ENCODE measurements around the gene LRRC30.

LRRC30 gene

DNA sequence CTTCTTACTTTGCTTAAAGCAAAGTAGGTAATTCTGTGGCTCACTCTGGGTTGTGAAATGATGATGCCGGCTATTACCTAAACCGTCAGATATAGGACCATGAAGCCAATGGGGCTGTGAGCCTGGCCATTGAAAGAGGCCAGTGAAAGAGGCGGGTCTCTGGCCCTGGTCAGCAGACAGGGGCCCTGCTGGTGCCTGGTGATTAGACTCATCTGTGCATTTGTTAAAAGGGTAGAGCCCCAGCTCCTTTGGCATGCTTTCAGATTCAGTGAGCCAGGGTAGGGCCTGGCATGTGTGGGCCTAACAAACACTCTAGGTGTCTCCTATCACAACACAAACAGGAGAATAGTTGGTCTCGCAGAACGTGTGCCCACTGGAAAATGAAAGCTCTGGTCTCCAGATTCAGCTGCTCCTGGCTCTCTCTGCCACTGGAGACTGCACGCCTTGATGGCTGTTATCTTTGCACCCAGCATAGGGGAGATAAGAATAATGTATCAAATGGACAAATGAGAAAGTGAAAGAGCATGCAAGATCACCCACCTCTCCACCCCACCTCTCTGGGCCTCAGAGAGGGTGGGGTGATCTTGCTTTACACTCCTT is 6.9 kb downstream of the LRRC30 start:
- no peak for DNase-seq (ENCODE audit: low read depth in 2 of 2)

DNA sequence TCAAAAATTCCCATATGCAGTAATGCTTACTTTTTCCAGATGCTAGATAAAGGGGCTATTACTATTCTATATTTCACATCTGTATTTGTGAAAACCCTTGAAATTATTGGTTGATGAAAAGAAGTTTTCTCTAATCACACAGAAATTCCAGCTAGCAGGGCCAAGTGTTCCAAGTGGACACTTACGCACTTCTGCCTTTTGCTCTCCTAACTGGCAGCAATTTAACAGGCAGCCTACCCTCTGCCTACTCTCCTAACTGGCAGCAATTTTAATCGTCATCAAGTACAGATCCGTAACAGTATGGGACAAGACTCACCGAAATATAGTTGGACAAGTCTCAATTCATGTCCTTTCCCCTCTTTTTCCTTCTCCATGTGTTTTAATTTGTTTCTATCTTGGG is 12.0 kb downstream of the LRRC30 start:
- DNase-seq (ENCODE audit: low read depth in 2 of 2), result no peak

DNA sequence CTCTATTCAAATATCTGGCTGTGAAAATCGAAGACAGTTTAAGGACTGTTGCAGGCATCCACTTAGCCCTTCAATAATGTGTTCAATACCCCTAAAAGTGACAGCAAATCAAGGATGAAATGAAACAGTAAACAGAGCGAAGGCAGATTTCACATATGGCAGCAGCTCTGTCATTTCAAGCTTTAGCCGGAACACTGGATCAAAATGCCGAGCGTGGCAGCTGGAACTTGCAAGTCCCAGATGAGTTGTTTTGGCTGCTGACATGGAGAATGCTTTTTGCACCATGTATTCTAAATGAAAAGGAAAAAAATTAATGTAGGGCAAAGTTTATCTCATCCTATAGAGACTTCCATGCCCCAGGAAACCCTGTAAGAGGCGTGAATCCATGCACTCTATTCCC is 18.0 kb downstream of the LRRC30 start:
- no peak for DNase-seq (ENCODE audit: low read depth in 2 of 2)

DNA sequence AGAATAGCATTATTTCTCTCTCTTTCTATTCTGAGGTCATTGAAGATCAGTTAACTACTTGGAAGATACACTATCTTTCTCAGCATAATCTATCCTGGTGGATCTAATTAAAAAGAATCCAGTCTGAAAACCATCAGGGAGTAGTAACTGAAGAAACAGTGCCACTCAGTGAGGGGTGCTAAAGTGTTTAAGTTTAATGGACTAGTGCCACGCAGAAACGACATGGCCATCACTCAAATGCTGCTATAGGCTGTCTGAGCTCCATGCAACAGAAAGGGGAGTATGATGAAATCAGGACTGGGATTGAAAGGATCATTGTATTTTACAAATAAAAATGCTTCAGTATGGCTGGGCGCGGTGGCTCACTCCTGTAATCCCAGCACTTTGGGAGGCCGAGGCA is 23.3 kb downstream of the LRRC30 start:
- DNase-seq (ENCODE audit: low read depth in 2 of 2), result no peak

DNA sequence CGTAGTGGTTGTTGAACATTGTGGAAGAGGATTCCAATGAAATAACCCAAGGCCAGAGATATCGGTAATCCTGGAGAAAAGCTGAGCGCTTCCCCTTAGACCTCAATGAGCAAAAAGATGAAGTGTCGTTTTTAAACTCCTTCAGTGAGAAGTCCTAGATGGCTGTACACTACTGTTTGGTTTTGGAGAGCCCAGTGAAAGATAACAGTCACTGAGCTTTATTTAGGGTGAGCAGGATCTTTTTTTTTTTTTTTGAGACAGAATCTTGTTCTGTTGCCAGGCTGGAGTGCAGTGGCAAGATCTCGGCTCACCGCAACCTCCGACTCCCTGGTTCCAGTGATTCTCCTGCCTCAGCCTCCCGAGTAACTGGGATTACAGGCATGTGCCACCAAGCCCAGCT is 24.2 kb downstream of the LRRC30 start:
- no peak for DNase-seq (ENCODE audit: low read depth in 2 of 2)

DNA sequence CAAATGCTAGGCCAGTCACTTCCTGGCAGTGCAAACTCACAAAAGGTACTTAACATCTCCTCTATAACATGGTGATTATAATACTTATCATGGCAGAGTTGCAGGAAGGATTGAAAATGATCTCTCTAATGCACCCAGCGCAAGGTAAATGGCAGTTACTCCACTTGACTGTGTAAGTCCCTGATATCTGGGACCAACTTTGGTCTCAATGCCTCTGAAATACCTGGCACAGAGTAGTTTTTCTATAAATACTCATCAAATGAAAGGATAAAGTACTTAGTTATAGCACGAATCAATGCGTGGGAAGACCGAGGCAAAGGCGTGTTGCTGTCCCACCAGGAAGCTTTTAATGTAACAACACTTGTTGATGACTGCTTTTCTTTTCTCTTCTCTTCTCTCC is 24.8 kb downstream of the LRRC30 start:
- no peak for DNase-seq (ENCODE audit: low read depth in 2 of 2)

DNA sequence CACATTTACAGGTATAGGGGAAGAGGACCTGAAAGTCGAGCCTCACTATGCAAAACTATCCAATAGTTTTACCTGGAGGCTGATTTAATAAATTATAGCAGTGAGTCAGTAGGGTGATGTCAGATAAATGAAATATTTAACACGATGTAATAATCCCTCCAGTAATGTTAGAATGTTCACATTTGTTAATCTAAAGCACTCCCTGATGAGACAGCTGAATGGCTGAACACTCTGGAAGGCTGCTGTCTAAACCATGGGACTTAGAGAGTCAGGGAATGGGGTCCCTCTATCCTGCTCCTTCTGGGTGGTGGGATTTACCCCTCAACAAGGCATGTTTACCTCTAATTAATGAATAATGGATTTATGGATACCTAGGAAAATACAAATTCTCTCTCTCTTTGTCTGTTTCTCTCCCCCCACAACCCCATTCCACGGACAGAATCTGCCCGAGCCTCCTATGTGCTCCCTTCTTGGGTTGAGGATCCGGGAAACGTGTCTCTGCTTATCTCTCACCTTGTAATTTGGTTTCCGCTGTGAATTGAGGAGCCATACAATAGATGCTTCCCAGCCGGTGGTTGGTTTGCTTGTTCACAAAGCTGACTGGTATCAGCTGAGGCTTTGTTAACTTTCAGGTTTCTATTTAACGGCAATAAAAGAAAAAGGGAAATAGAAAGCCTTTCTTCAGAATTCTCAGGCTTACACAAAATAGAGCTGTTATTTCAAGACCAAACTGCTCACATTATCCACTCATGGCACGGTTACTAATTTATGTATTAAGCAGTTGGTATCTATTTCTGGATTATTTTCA is 25.9 kb downstream of the LRRC30 start:
- no peak for DNase-seq (ENCODE audit: low read depth in 2 of 2)

DNA sequence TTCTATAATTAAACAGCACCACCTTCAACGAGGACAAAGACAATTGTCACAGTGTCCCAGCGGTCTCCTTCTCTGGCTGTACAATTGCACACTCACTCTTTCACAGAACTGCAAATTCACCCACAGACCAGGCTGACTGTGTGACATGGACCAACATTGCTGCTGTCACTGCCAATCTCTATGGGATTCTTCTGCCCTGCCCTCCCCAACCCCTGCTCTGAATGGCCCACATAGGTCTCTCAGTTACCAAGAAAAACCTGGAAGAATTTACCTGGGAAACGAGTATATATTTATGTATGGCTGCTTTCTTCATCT is 26.5 kb downstream of the LRRC30 start:
- no peak for DNase-seq (ENCODE audit: low read depth in 2 of 2)

DNA sequence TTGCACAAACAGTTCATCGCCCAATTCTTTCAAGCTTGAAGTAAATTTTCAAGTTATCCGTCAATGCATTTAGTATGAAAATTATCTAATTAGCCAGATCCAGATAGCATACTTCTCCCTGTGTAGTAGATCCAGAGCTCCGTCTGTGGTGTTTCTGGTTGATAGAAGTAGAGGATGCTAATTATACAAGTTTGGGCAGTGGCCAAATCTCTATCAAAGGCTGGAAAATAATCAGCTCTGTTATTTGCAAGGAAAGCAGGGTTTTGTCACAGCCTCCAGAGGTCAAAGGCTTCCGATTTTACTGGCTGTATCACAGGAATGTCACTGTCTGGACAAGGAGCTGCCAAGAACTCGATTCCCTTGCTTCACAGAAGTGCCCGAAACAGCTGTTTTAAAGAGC is 28.6 kb downstream of the LRRC30 start:
- DNase-seq (ENCODE audit: low read depth in 2 of 2), result no peak

DNA sequence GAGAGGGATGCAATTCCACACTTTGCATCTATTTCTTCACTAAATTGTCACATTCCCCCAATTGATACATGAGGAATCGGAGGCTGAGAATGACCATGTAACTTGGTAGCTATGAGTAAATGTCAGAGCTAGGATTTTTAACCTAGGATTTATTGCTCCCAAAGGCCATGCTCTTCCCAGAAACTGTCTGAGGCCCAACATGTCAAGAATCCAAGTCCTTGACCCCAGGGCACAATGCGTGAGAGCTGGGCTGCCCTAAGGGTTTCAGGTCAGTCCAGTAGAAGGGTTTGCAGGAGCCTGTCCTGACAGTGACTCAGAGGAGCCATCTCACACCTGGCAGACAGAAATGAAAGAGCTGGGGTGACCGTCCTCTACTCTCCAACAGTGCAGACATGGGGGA is 30.3 kb downstream of the LRRC30 start:
- no peak for DNase-seq (ENCODE audit: low read depth in 2 of 2)

DNA sequence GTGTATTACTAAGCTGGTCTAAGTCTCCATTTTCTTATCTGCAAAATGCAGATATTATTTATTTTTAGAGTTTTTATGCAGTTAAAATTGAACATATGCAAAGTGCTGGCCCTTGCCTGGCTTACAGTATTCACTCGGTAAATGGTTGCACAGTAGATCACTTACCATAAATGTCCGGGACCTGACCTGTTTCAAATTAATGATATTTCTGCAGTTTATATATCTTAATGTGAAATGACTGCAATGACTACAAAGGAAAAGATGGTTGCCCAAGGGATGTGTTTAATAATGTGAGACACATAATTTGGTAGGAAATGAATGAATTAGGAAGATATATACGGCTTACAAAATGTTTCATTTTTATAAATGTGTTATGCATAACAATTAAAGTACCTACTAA is 37.1 kb downstream of the LRRC30 start:
- DNase-seq (ENCODE audit: low read depth in 2 of 2), result no peak

DNA sequence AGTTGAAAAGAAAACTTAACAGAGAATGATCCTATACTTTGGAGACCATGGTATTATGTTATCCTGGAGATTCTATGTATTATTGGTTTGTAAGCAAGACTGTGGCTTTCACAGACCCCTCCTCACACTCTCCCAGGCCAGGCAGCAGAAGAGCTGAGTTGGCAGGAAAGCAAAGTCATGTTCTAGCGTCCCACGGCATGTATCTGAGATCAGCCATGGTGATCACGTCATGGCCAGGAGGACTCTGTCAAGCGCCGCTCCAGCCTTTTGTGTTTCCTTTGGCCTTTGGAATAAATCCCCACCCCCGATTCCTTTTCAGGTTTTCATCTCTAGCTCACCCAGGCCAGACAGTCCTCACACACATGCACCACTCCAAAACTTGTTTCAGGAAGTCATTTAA is 39.1 kb downstream of the LRRC30 start:
- no peak for DNase-seq (ENCODE audit: low read depth in 2 of 2)

DNA sequence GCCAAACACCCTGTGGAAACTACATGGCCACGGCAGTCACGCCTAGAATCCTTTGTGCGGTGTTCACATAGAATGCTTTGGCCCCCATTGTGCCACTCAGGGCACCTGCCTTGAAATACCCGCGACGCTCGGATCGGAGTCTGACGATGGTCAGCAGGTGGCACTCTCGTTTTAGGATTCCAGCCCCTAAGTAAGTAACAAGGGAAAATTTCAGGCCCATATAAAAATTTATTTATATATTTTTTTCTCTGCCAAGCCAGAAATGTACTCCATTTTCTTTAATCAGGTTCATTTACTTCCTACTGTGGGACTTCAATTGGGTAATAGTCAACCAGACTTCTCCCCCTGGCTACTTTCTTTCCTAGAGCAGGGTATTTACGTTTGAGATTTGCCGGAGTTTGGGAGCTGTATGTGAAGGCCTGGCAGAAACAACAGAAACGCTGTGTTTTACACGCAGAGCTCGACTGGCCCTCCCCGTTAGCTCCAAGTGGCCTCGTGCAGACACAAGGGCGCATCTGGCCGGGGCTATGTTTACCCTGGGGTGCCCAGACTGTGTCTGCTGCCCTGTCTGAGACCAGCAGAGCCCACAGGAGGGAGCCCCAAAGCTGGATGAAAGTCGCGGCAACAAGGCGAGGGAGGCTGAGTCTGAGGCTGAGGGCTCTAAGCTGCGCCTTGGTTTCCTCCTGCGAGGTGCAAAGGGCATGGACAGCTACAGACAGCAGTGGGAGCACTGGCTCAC is 41.6 kb downstream of the LRRC30 start:
- DNase-seq (ENCODE audit: low read depth in 2 of 2), result no peak

DNA sequence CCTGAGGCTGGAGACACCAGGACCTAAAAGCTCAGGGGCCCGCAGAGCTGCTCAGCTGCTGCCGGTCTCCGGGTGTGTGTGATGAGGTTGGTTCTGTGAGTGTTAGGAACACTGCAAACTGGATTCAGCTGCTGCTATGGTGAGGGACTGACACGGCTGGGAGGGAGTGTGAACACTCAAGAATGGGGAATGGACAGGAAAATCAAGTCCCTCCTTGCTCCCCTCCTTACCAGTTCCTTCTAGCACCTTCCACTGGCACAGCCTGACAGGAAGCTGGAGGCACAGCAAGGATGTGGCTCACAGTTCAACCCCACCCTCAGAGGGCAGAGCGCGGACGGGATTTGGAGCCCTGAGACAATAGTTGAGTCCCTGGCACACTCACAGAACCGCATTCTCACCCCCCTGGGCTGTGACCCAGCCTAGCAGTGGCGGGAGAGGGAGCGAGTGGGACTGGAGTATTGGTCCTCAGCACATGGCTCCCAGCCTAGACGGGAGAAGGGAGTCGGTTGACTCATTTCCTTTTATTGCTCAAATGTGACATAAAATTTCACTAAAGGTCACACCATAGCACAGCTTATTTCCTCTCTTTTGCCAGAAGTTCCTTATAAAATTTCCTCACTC is 42.5 kb downstream of the LRRC30 start:
- DNase-seq (ENCODE audit: low read depth in 2 of 2), result no peak

DNA sequence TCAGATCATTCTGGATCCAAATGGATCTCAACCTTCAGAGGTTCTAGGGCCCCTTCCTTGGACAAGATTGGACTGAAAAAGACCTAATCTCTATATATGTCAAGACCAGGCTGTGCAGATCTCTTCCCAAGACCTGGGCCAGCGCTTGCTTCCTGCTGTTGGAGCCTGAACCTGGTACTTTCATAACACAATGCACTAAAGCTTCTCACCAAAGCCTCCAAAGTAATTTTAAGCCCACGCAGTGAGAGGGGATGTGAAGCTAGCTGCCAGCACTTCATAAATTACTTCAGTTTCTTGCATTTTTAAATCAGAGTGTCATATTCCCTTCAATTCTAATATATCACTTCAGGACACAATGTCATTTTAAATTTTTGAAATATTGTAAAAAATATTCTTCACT is 50.7 kb downstream of the LRRC30 start:
- no peak for DNase-seq (ENCODE audit: low read depth in 2 of 2)

Measured in stimulated activated CD4-positive, alpha-beta T cell treated with anti-CD3 and anti-CD28 coated beads, Interleukin-4, amount 100 ng/mL, for 48 hours (primary cell).